Motor neuron (in vitro differentiated cells): ENCODE measurements around the gene SHTN1. TPM values are rescaled to one million over a fixed set of nuclear protein-coding genes. Genes with fewer than 3 reads are reported as not detected.
A peak's percentile ranks its signal among the peaks of the same experiment; 100 is the strongest.

Experiments
- ATAC-seq, 8 experiments: fragments of 200-7000 bp; cut with Tn5 transposase; replicated peaks in 6 of 8; 2 replicates each; pipeline ENCODE4 v1.8.0; 2021; ENCODE audit warnings: mild to moderate bottlenecking in 8 of 8, moderate library complexity in 8 of 8
- H3K27ac ChIP-seq, 2 donors: fragments of 250-450 bp; sonication (Bioruptor Pico); 2 replicates each; pipeline ENCODE4 v1.9.0; 2021; ENCODE audit warnings: antibody characterized with exemption in 2 of 2, mild to moderate bottlenecking in 2 of 2, moderate library complexity in 1 of 2
- H3K4me1 ChIP-seq, 2 donors: fragments of 250-450 bp; sonication (Bioruptor Pico); replicated peaks in 1 of 2; 2 replicates each; pipeline ENCODE4 v1.6.1; 2021; ENCODE audit warnings: antibody characterized with exemption in 2 of 2, mild to moderate bottlenecking in 2 of 2, moderate library complexity in 1 of 2
- H3K4me3 ChIP-seq, 5 donors: fragments of 250-450 bp; sonication (Bioruptor Pico); 2 replicates each; pipeline ENCODE4 v1.9.0; 2021; ENCODE audit warnings: antibody characterized with exemption in 5 of 5, mild to moderate bottlenecking in 5 of 5, moderate library complexity in 4 of 5
- WGBS, 10 experiments: fragments of 450-650 bp; shearing (Covaris generic); methylation state at CpG; one replicate each; pipeline ENCODE4 v1.0.0; 2022; 5-methylcytosine and 5-hydroxymethylcytosine counted together
- in situ Hi-C, 9 experiments: fragments of 400-800 bp; cut with MboI; loops; one replicate each; pipeline ENCODE4 v1.15.0; 2021; ENCODE audit warnings: low sequenced_read_pairs in 9 of 9, low pct_unique_long_range_greater_than_20kb in 2 of 9; ENCODE audit not compliant: unreplicated experiment in 9 of 9
- total RNA-seq, 8 experiments: library from RNA; unstranded; fragments of 300-600 nt; gene quantifications; 2 replicates each; pipeline versions ENCODE4 v1.2.3 to v1.2.4, GENCODE V29; 2022

The SHTN1 gene
- total RNA-seq, 8 experiments from 2014 or later = 3.4 to 49.6 (median 24.6) TPM

GRCh38 chr10:116899626-116900025, 105.4 kb downstream of the SHTN1 start:
- no peak overlapping the region for H3K27ac ChIP-seq
- no peak for ATAC-seq
- H3K4me1 ChIP-seq = no peaks in the 10 kb centered on the region
- H3K4me3 ChIP-seq = no peak overlapping the region
- in situ Hi-C loops = no loop called here
- 14 to 100% (median 86%) methylated on average over 1 to 4 of the region's 4 CpGs for WGBS, 10 experiments

- no peak for ATAC-seq
- in situ Hi-C loops = no loop called here
- Histone ChIP-seq H3K27ac (no peak overlapping the region), H3K4me1 (peaks cover 8 to 16% of the 10 kb centered on the region in 2 donors), H3K4me3 (no peak overlapping the region)
Observed at GRCh38 chr10:116893686-116894037, 111.3 kb downstream of the SHTN1 start.

- peaks cover 8 to 16% of the 10 kb centered on the region in 2 donors for H3K4me1 ChIP-seq
- in situ Hi-C loops = no loop called here
- no peak overlapping the region for H3K4me3 ChIP-seq
- WGBS, 10 experiments = 60 to 100% (median 83%) methylated on average over 1 to 5 of the region's 11 CpGs; no CpG with 5 or more reads in 1 of the 10 experiments
- ATAC-seq = peak in 5 of 8 experiments; percentile 25 to 48 (median 46)
- H3K27ac ChIP-seq = no peak overlapping the region
Observed at GRCh38 chr10:116892907-116893685, 111.9 kb downstream of the SHTN1 start.

GRCh38 chr10:116891208-116891607, 113.8 kb downstream of the SHTN1 start:
- H3K4me1 ChIP-seq = peaks cover 8 to 16% of the 10 kb centered on the region in 2 donors
- no peak overlapping the region for H3K4me3 ChIP-seq
- no peak overlapping the region for H3K27ac ChIP-seq
- 5 to 100% (median 87%) methylated on average over 2 to 7 of the region's 7 CpGs; no CpG with 5 or more reads in 1 of the 10 experiments for WGBS, 10 experiments
- in situ Hi-C loops = no loop called here
- peak in 1 of 8 experiments; percentile 47 for ATAC-seq

GRCh38 chr10:116889066-116889465, 115.9 kb downstream of the SHTN1 start:
- ATAC-seq = no peak
- 60 to 100% (median 95%) methylated on average over 1 to 3 of the region's 3 CpGs; no CpG with 5 or more reads in 2 of the 10 experiments for WGBS, 10 experiments

GRCh38 chr10:116888380-116889055, 116.5 kb downstream of the SHTN1 start:
- no peak overlapping the region for H3K27ac ChIP-seq
- in situ Hi-C loops = no loop called here
- peaks cover 5 to 6% of the 10 kb centered on the region in 2 donors for H3K4me1 ChIP-seq
- peak in 5 of 8 experiments; percentile 23 to 94 (median 48) for ATAC-seq
- H3K4me3 ChIP-seq = no peak overlapping the region
- 14 to 100% (median 65%) methylated on average over 1 to 6 of the region's 7 CpGs for WGBS, 10 experiments

More at GRCh38 chr10:116889066-116889465, 115.9 kb downstream of the SHTN1 start:
- Histone ChIP-seq H3K4me3 (no peak overlapping the region), H3K27ac (no peak overlapping the region), H3K4me1 (peaks cover 6 to 11% of the 10 kb centered on the region in 2 donors)
- in situ Hi-C loops = no loop called here

GRCh38 chr10:116886772-116887171, 118.2 kb downstream of the SHTN1 start:
- WGBS, 10 experiments = 90 to 100% (median 96%) methylated on average over 1 to 3 of the region's 4 CpGs; no CpG with 5 or more reads in 3 of the 10 experiments
- peaks cover 4% of the 10 kb centered on the region in 2 donors for H3K4me1 ChIP-seq
- in situ Hi-C loops = no loop called here
- H3K27ac ChIP-seq = no peak overlapping the region
- no peak for ATAC-seq
- H3K4me3 ChIP-seq = no peak overlapping the region

- Histone ChIP-seq H3K4me1 (peaks cover 4 to 16% of the 10 kb centered on the region in 2 donors), H3K4me3 (no peak overlapping the region), H3K27ac (no peak overlapping the region)
- peak in 3 of 8 experiments; percentile 30 to 90 (median 45) for ATAC-seq
- 0 to 100% (median 50%) methylated on average over 1 to 2 of the region's 2 CpGs; no CpG with 5 or more reads in 3 of the 10 experiments for WGBS, 10 experiments
- in situ Hi-C loops = no loop called here
Observed at GRCh38 chr10:116882639-116883038, 122.3 kb downstream of the SHTN1 start.

GRCh38 chr10:116880716-116881482, 124.1 kb downstream of the SHTN1 start:
- ATAC-seq = peak in 7 of 8 experiments; percentile 51 to 96 (median 70)
- peaks cover 4 to 16% of the 10 kb centered on the region in 2 donors for H3K4me1 ChIP-seq
- in situ Hi-C loops = no loop called here
- 40 to 92% (median 74%) methylated on average over 1 to 7 of the region's 10 CpGs; no CpG with 5 or more reads in 1 of the 10 experiments for WGBS, 10 experiments
- no peak overlapping the region for H3K27ac ChIP-seq
- H3K4me3 ChIP-seq = no peak overlapping the region

GRCh38 chr10:116879817-116880216, 125.2 kb downstream of the SHTN1 start:
- Histone ChIP-seq H3K4me3 (no peak overlapping the region), H3K4me1 (peaks cover 4 to 16% of the 10 kb centered on the region in 2 donors), H3K27ac (no peak overlapping the region)
- ATAC-seq = no peak
- in situ Hi-C loops = no loop called here
- WGBS, 10 experiments = 3 to 100% (median 34%) methylated on average over 3 to 7 of the region's 7 CpGs; no CpG with 5 or more reads in 1 of the 10 experiments

GRCh38 chr10:116878123-116878522, 126.9 kb downstream of the SHTN1 start:
- no peak for ATAC-seq

GRCh38 chr10:116877391-116877790, 127.6 kb downstream of the SHTN1 start:
- in situ Hi-C loops = no loop called here
- Histone ChIP-seq H3K4me1 (peaks cover 1 to 13% of the 10 kb centered on the region in 2 donors), H3K4me3 (no peak overlapping the region), H3K27ac (no peak overlapping the region)
- ATAC-seq = no peak
- 50 to 100% (median 86%) methylated on average over 1 to 3 of the region's 3 CpGs; no CpG with 5 or more reads in 4 of the 10 experiments for WGBS, 10 experiments

More at GRCh38 chr10:116878123-116878522, 126.9 kb downstream of the SHTN1 start:
- Histone ChIP-seq H3K4me1 (peaks cover 4 to 16% of the 10 kb centered on the region in 2 donors), H3K4me3 (no peak overlapping the region), H3K27ac (no peak overlapping the region)
- in situ Hi-C loops = no loop called here
- 72 to 100% (median 82%) methylated on average over 1 to 2 of the region's 2 CpGs; no CpG with 5 or more reads in 3 of the 10 experiments for whole genome bisulfite sequencing, 10 experiments
